ENCODE data around the gene UGGT2.

DNA sequence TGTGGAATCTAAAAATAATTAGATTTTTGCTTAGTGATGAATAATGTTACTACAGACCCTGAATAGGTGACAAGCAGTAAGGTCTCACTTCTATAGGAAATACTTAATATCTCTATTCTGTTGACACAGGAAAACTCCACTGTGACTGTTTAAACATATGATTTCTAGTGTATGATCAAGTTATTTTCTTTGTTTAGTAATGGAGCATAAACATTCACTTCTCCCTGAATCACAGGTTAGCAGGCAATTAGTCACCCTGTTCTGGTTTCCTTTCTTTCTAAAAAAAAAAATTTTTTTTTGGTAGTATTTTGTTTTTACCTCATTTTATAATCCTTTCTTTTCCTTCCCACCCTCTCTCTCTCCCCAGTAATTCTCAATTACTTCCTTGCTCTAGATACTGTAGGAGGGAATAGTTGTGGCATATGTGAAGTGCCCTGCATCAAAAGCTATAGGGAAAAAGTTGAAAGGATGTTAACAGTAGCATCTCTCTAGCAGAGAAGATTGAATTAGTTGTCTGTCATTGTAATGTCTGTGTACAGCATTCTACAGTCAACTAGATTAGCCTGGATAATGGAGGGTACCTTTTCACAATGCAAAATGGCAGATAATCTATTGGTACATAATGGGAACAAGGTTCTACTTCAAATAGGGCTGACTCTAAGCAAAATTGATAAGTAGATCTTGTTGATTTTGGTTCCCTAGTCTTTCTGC lies 40.2 kb upstream of the UGGT2 start:
- TF ChIP-seq POLR2A (IDR thresholded peaks at IDR 0.05) (no peak), CTCF (IDR thresholded peaks at IDR 0.05) (no peak)
